ENCODE data around the gene MXI1. TPM values are rescaled to one million over a fixed set of nuclear protein-coding genes. Genes with fewer than 3 reads are reported as not detected.
"Not testable (repeated sequence)": the region's sequence is repeated elsewhere in the genome, so short reads cannot be mapped to it uniquely, and the experiment has no call there.

Gene MXI1
- polyA plus RNA-seq, 1 donor, result 22.9 TPM

- whole genome bisulfite sequencing (ENCODE audit: insufficient coverage, low lambda C conversion rate), result no CpG with 5 or more reads among the region's 10 CpGs
- Histone ChIP-seq H3K36me3 (ENCODE audit: control insufficient read depth, insufficient read depth, low read length) (no peaks in the 10 kb centered on the region), H3K4me3 (ENCODE audit: low read length) (no peak overlapping the region), H3K4me1 (ENCODE audit: control insufficient read depth, insufficient read depth, low read length) (no peaks in the 10 kb centered on the region), H3K9me3 (ENCODE audit: control insufficient read depth, low read depth, low read length) (no peaks in the 10 kb centered on the region), H3K27ac (ENCODE audit: low read length) (no peak overlapping the region), H3K27me3 (ENCODE audit: control insufficient read depth, insufficient read depth, low read length) (no peaks in the 10 kb centered on the region)
- no peak for DNase-seq
Observed at GRCh38 chr10:110181451-110181850, 26.0 kb upstream of the MXI1 start.

- no peaks in the 10 kb centered on the region for H3K9me3 ChIP-seq (ENCODE audit: control insufficient read depth, low read depth, low read length)
- WGBS (ENCODE audit: insufficient coverage, low lambda C conversion rate), result 100% methylated on average over 1 of the region's 5 CpGs
Observed at GRCh38 chr10:110181911-110182310, 25.5 kb upstream of the MXI1 start.

GRCh38 chr10:110184398-110184797 is 23.0 kb upstream of the MXI1 start:
- DNase-seq, result no peak
- Histone ChIP-seq H3K4me3 (ENCODE audit: low read length) (no peak overlapping the region), H3K27ac (ENCODE audit: low read length) (no peak overlapping the region), H3K36me3 (ENCODE audit: control insufficient read depth, insufficient read depth, low read length) (no peaks in the 10 kb centered on the region), H3K9me3 (ENCODE audit: control insufficient read depth, low read depth, low read length) (no peaks in the 10 kb centered on the region), H3K27me3 (ENCODE audit: control insufficient read depth, insufficient read depth, low read length) (no peaks in the 10 kb centered on the region), H3K4me1 (ENCODE audit: control insufficient read depth, insufficient read depth, low read length) (no peaks in the 10 kb centered on the region)
- WGBS (ENCODE audit: insufficient coverage, low lambda C conversion rate), result 83% methylated on average over 1 of the region's 6 CpGs

More at GRCh38 chr10:110181911-110182310, 25.5 kb upstream of the MXI1 start:
- Histone ChIP-seq H3K27ac (ENCODE audit: low read length) (no peak overlapping the region), H3K27me3 (ENCODE audit: control insufficient read depth, insufficient read depth, low read length) (no peaks in the 10 kb centered on the region), H3K36me3 (ENCODE audit: control insufficient read depth, insufficient read depth, low read length) (no peaks in the 10 kb centered on the region), H3K4me1 (ENCODE audit: control insufficient read depth, insufficient read depth, low read length) (no peaks in the 10 kb centered on the region), H3K4me3 (ENCODE audit: low read length) (no peak overlapping the region)
- DNase-seq, result no peak

GRCh38 chr10:110185646-110186182 is 21.7 kb upstream of the MXI1 start:
- not testable (repeated sequence) for H3K9me3 ChIP-seq (ENCODE audit: control insufficient read depth, low read depth, low read length)

GRCh38 chr10:110190170-110190569 is 17.2 kb upstream of the MXI1 start:
- no peak for DNase-seq
- Histone ChIP-seq H3K36me3 (ENCODE audit: control insufficient read depth, insufficient read depth, low read length) (no peaks in the 10 kb centered on the region), H3K4me1 (ENCODE audit: control insufficient read depth, insufficient read depth, low read length) (no peaks in the 10 kb centered on the region), H3K27me3 (ENCODE audit: control insufficient read depth, insufficient read depth, low read length) (no peaks in the 10 kb centered on the region), H3K4me3 (ENCODE audit: low read length) (no peak overlapping the region), H3K27ac (ENCODE audit: low read length) (no peak overlapping the region), H3K9me3 (ENCODE audit: control insufficient read depth, low read depth, low read length) (peaks cover 4% of the 10 kb centered on the region)
- 0% methylated on average over 1 of the region's 3 CpGs for WGBS (ENCODE audit: insufficient coverage, low lambda C conversion rate)

More at GRCh38 chr10:110185646-110186182, 21.7 kb upstream of the MXI1 start:
- H3K27me3 ChIP-seq (ENCODE audit: control insufficient read depth, insufficient read depth, low read length); H3K36me3 ChIP-seq (ENCODE audit: control insufficient read depth, insufficient read depth, low read length); H3K27ac ChIP-seq (ENCODE audit: low read length); H3K4me3 ChIP-seq (ENCODE audit: low read length); H3K4me1 ChIP-seq (ENCODE audit: control insufficient read depth, insufficient read depth, low read length); DNase-seq: not testable (repeated sequence)
- no CpG with 5 or more reads among the region's 2 CpGs for WGBS (ENCODE audit: insufficient coverage, low lambda C conversion rate)

- WGBS (ENCODE audit: insufficient coverage, low lambda C conversion rate), result no CpG with 5 or more reads among the region's 4 CpGs
- Histone ChIP-seq H3K4me1 (ENCODE audit: control insufficient read depth, insufficient read depth, low read length) (no peaks in the 10 kb centered on the region), H3K4me3 (ENCODE audit: low read length) (no peak overlapping the region), H3K27me3 (ENCODE audit: control insufficient read depth, insufficient read depth, low read length) (no peaks in the 10 kb centered on the region), H3K9me3 (ENCODE audit: control insufficient read depth, low read depth, low read length) (peaks cover 4% of the 10 kb centered on the region), H3K27ac (ENCODE audit: low read length) (no peak overlapping the region), H3K36me3 (ENCODE audit: control insufficient read depth, insufficient read depth, low read length) (no peaks in the 10 kb centered on the region)
- DNase-seq, result no peak
Observed at GRCh38 chr10:110192552-110192951, 14.9 kb upstream of the MXI1 start.

GRCh38 chr10:110200503-110200902 is 6.9 kb upstream of the MXI1 start:
- H3K27ac ChIP-seq (ENCODE audit: low read length), result no peak overlapping the region
- no peak for DNase-seq
- peaks cover 18% of the 10 kb centered on the region for H3K4me1 ChIP-seq (ENCODE audit: control insufficient read depth, insufficient read depth, low read length)
- no peaks in the 10 kb centered on the region for H3K36me3 ChIP-seq (ENCODE audit: control insufficient read depth, insufficient read depth, low read length)
- no peaks in the 10 kb centered on the region for H3K27me3 ChIP-seq (ENCODE audit: control insufficient read depth, insufficient read depth, low read length)
- H3K4me3 ChIP-seq (ENCODE audit: low read length), result no peak overlapping the region
- WGBS (ENCODE audit: insufficient coverage, low lambda C conversion rate), result 67% methylated on average over 1 of the region's 3 CpGs
- no peaks in the 10 kb centered on the region for H3K9me3 ChIP-seq (ENCODE audit: control insufficient read depth, low read depth, low read length)

GRCh38 chr10:110201046-110201445 is 6.4 kb upstream of the MXI1 start:
- H3K27ac ChIP-seq (ENCODE audit: low read length); H3K4me3 ChIP-seq (ENCODE audit: low read length); H3K36me3 ChIP-seq (ENCODE audit: control insufficient read depth, insufficient read depth, low read length); H3K9me3 ChIP-seq (ENCODE audit: control insufficient read depth, low read depth, low read length); H3K27me3 ChIP-seq (ENCODE audit: control insufficient read depth, insufficient read depth, low read length); DNase-seq: not testable (repeated sequence)
- H3K4me1 ChIP-seq (ENCODE audit: control insufficient read depth, insufficient read depth, low read length), result peaks cover 18% of the 10 kb centered on the region
- 94% methylated on average over 3 of the region's 8 CpGs for WGBS (ENCODE audit: insufficient coverage, low lambda C conversion rate)

- H3K27ac ChIP-seq (ENCODE audit: low read length), result peak overlapping the region; percentile 81
Observed at GRCh38 chr10:110203500-110204455, 3.6 kb upstream of the MXI1 start.

GRCh38 chr10:110205051-110205675 is 2.2 kb upstream of the MXI1 start:
- Histone ChIP-seq H3K9me3 (ENCODE audit: control insufficient read depth, low read depth, low read length) (no peaks in the 10 kb centered on the region), H3K4me1 (ENCODE audit: control insufficient read depth, insufficient read depth, low read length) (peaks cover 22% of the 10 kb centered on the region), H3K4me3 (ENCODE audit: low read length) (no peak overlapping the region), H3K36me3 (ENCODE audit: control insufficient read depth, insufficient read depth, low read length) (no peaks in the 10 kb centered on the region), H3K27ac (ENCODE audit: low read length) (no peak overlapping the region), H3K27me3 (ENCODE audit: control insufficient read depth, insufficient read depth, low read length) (no peaks in the 10 kb centered on the region)
- 89% methylated on average over 3 of the region's 12 CpGs for WGBS (ENCODE audit: insufficient coverage, low lambda C conversion rate)
- DNase-seq, result no peak

More at GRCh38 chr10:110203500-110204455, 3.6 kb upstream of the MXI1 start:
- Histone ChIP-seq H3K4me1 (ENCODE audit: control insufficient read depth, insufficient read depth, low read length) (peaks cover 22% of the 10 kb centered on the region), H3K27me3 (ENCODE audit: control insufficient read depth, insufficient read depth, low read length) (no peaks in the 10 kb centered on the region), H3K36me3 (ENCODE audit: control insufficient read depth, insufficient read depth, low read length) (no peaks in the 10 kb centered on the region), H3K9me3 (ENCODE audit: control insufficient read depth, low read depth, low read length) (no peaks in the 10 kb centered on the region), H3K4me3 (ENCODE audit: low read length) (no peak overlapping the region)
- peak; percentile 96 to 98 for DNase-seq
- 39% methylated on average over 2 of the region's 8 CpGs for WGBS (ENCODE audit: insufficient coverage, low lambda C conversion rate)

Measured in large intestine (tissue), 3 donors.